ENCODE results near the gene CDK3. TPM values are rescaled to one million over a fixed set of nuclear protein-coding genes. Genes with fewer than 3 reads are reported as not detected.

CDK3 gene
- total RNA-seq, 1 donor from 2014 or later, result 34.7 TPM

DNA sequence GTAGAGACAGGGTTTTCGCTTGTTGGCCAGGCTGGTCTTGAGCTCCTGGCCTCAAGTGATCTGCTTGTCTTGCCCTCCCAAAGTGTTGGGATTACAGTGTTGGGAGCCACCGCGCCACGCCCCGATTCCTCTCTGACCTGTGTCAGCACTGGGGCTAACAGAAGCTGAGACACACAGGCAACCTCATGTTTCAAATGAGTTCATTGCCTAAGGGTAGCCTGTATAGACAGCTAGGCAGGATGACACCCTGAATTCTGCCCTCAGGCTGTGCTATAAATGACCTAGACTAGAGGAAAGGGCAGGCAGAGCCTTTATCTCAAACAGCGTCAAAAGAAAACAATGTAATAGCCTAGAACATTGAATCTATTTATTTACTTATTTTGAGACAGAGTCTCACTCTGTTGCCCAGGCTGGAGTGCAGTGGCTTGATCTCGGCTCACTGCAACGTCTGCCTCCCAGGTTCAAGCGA is 2.3 kb upstream of the CDK3 start:
- H3K4me1 Mint-ChIP-seq, result peaks cover 11% of the 10 kb centered on the region
- H3K27ac Mint-ChIP-seq, result peak overlapping the region; percentile 60
- no peak for DNase-seq (ENCODE audit: low spot score in 2 of 2, unreplicated experiment in 2 of 2)
- TF ChIP-seq, protein P1, sequence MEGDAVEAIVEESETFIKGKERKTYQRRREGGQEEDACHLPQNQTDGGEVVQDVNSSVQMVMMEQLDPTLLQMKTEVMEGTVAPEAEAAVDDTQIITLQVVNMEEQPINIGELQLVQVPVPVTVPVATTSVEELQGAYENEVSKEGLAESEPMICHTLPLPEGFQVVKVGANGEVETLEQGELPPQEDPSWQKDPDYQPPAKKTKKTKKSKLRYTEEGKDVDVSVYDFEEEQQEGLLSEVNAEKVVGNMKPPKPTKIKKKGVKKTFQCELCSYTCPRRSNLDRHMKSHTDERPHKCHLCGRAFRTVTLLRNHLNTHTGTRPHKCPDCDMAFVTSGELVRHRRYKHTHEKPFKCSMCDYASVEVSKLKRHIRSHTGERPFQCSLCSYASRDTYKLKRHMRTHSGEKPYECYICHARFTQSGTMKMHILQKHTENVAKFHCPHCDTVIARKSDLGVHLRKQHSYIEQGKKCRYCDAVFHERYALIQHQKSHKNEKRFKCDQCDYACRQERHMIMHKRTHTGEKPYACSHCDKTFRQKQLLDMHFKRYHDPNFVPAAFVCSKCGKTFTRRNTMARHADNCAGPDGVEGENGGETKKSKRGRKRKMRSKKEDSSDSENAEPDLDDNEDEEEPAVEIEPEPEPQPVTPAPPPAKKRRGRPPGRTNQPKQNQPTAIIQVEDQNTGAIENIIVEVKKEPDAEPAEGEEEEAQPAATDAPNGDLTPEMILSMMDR (IDR thresholded peaks at IDR 0.05; ENCODE audit: unreplicated experiment), result no peak
- H3K36me3 Mint-ChIP-seq, result peaks cover 13% of the 10 kb centered on the region
- H3K4me3 Mint-ChIP-seq, result no peak overlapping the region
- H3K27me3 Mint-ChIP-seq (ENCODE audit: low read depth), result no peaks in the 10 kb centered on the region
- no peaks in the 10 kb centered on the region for H3K9me3 Mint-ChIP-seq

DNA sequence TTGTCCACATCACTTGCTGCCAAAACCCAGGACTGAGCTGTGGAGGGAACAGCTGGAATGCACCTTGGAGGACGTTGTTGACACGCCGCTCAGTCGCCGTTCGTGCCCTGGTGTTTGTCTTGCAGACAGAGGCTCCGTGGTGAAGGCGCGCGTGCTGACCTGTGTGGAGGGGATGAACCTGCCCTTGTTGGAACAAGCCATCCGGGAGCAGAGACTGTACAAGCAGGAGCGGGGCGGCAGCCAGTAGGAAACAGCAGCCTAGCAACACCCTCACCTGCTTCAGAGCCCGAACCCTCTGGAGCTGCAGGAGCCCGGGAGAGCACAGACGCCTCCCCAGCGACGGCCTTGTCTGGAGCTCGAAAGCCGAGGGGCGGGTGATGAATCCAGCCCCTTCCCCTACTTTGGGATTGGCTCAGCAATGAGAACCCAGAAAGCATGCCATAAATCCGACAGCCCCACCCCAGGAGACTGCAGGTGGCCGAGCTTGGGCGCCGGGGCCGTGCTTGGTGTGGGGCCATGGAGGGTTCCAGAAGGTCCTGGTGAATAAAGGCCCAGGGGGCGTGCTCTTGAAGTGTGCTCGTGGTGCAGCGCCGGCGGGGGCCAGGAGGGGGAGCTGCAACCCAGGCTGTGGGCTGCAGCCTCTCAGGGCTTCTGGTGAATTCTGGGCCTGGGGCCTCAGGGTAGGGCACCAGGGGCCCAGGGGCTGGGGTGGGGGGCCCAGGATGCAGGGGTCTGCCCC is 470 bp upstream of the CDK3 start:
- Mint-ChIP-seq H3K9me3 (no peaks in the 10 kb centered on the region), H3K27ac (no peak overlapping the region)

DNA sequence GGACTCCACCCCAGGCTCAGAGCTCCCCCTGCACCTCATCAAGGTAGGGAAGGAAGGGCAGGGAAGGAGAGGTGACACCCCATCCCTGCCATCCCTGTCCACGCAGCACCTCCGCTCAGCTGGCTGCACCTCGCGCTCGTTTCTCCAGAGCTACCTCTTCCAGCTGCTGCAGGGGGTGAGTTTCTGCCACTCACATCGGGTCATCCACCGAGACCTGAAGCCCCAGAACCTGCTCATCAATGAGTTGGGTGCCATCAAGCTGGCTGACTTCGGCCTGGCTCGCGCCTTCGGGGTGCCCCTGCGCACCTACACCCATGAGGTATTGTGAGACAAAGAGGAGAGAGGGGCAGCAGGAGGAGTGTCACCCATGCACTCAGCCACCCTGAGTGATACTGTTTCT is 1.4 kb downstream of the CDK3 start:
- no peak overlapping the region for H3K27ac Mint-ChIP-seq
- peaks cover 18% of the 10 kb centered on the region for H3K36me3 Mint-ChIP-seq
- no peaks in the 10 kb centered on the region for H3K27me3 Mint-ChIP-seq (ENCODE audit: low read depth)
- DNase-seq (ENCODE audit: low spot score in 2 of 2, unreplicated experiment in 2 of 2), result no peak
- peaks cover 6% of the 10 kb centered on the region for H3K4me1 Mint-ChIP-seq
- H3K9me3 Mint-ChIP-seq, result no peaks in the 10 kb centered on the region
- H3K4me3 Mint-ChIP-seq, result no peak overlapping the region
- TF ChIP-seq, protein P1 (IDR thresholded peaks at IDR 0.05; ENCODE audit: unreplicated experiment), result no peak

More for the DNA sequence above, 470 bp upstream of the CDK3 start:
- H3K36me3 Mint-ChIP-seq, result peaks cover 12% of the 10 kb centered on the region
- DNase-seq (ENCODE audit: low spot score in 2 of 2, unreplicated experiment in 2 of 2), result peak in 1 of 2 experiments; percentile 69
- peaks cover 11% of the 10 kb centered on the region for H3K4me1 Mint-ChIP-seq
- no peaks in the 10 kb centered on the region for H3K27me3 Mint-ChIP-seq (ENCODE audit: low read depth)
- TF ChIP-seq, protein P1 (IDR thresholded peaks at IDR 0.05; ENCODE audit: unreplicated experiment), result peak; percentile 77
- H3K4me3 Mint-ChIP-seq, result no peak overlapping the region

DNA sequence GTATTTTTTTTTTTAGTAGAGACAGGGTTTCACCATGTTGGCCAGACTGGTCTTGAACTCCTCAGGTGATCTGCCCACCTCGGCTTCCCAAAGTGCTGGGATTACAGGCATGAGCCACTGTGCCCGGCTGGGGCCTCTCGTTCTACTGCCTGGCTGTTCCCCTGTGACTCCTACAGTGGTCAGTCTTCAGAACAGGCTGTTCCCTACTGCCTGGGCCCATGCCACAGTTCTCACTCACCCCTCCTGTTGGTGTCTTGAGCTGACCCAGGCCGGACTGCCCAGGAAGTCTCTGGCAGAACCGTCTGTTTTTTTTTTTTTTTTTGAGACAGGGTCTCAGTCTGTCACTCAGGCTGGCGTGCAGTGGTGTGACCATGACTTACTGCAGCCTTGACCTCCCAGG is 3.3 kb downstream of the CDK3 start:
- no peak overlapping the region for H3K4me3 Mint-ChIP-seq

DNA sequence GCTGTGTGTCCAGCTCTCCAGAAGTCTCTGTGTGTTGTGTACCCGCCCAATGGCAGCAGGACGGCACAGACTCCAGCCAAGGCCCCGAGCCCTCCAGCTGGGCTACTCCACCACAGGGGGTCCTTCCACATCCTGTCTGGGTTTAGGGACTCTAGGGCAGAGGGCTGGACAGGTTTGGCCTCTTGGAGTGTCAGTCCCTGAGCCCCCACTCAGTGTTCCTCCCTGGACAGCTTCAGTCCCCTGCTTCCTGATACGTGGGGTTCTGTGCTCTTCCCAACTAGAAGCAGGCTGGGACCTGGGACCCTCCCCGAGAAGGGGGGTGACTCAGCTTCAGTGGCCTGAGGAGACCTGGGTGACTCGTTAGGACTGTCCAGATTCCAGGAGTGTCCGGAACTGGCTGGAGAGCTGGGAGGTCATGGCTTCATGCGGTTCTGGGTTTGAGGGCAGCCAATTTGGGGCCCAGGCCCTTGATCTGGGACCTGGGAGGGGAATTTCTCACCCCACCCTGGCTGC is 4.2 kb downstream of the CDK3 start:
- no peak for DNase-seq (ENCODE audit: low spot score in 2 of 2, unreplicated experiment in 2 of 2)
- no peaks in the 10 kb centered on the region for H3K27me3 Mint-ChIP-seq (ENCODE audit: low read depth)
- TF ChIP-seq, protein P1 (IDR thresholded peaks at IDR 0.05; ENCODE audit: unreplicated experiment), result no peak
- H3K4me1 Mint-ChIP-seq, result no peaks in the 10 kb centered on the region
- no peak overlapping the region for H3K4me3 Mint-ChIP-seq
- peaks cover 13% of the 10 kb centered on the region for H3K36me3 Mint-ChIP-seq
- H3K9me3 Mint-ChIP-seq, result no peaks in the 10 kb centered on the region
- H3K27ac Mint-ChIP-seq, result no peak overlapping the region

More for the DNA sequence above, 3.3 kb downstream of the CDK3 start:
- peaks cover 13% of the 10 kb centered on the region for H3K36me3 Mint-ChIP-seq
- H3K27me3 Mint-ChIP-seq (ENCODE audit: low read depth), result no peaks in the 10 kb centered on the region
- DNase-seq (ENCODE audit: low spot score in 2 of 2, unreplicated experiment in 2 of 2), result no peak
- no peak overlapping the region for H3K27ac Mint-ChIP-seq
- TF ChIP-seq, protein P1 (IDR thresholded peaks at IDR 0.05; ENCODE audit: unreplicated experiment), result no peak
- H3K4me1 Mint-ChIP-seq, result no peaks in the 10 kb centered on the region
- no peaks in the 10 kb centered on the region for H3K9me3 Mint-ChIP-seq
